Measurements from ENCODE around the gene C3.
"Not testable (repeated sequence)": the region's sequence is repeated elsewhere in the genome, so short reads cannot be mapped to it uniquely, and the experiment has no call there.

Gene C3

DNA sequence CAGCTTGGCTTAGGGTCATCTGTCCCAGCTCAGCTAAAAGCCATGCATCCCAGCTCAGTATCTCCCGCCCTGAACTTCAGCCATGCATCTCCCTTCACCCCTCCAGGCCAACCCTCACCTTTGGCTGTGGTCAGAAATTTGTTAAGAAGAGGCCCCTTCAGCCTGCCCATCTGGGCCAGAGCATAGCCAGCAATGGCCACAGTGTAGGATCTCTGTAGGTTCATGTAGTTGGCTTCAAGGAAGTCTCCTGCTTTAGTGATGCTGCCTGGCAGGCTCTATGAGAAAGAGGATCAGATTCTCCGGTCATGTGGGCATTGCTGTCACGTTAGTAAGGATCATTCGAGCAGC, 33.8 kb downstream of the C3 start:
- DNase-seq: no peak

DNA sequence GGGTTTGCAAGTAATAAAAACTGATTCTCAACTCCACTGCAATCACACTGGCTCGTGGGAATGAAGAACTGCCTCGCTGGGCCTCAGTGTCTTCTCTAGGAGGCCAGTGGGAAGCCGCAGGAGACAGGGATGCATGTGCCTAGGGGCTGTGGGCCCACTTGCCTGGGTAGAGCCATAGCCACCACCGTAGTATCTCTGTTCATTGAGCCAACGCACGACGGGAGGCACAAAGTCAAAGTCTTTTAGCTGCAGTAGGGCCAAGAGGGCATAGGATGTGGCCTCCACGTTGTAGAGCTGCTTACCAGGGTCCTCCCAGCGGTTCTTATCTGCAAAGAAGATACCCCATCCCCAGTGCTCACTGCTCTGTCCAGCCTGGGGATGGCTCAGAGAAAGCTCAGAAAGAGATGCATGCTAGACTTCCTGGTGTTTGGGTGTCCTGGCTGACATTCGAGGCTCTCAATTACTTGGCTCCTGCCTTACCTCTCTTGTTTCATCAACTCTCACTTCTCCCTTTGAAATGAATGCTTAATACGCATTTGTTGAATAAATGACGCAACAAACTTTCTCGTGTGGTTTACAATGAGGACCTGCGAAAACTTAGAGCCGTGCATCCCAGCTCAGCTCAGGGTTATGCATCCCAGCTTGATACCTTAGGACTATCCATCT, 34.4 kb downstream of the C3 start:
- DNase-seq: no peak

DNA sequence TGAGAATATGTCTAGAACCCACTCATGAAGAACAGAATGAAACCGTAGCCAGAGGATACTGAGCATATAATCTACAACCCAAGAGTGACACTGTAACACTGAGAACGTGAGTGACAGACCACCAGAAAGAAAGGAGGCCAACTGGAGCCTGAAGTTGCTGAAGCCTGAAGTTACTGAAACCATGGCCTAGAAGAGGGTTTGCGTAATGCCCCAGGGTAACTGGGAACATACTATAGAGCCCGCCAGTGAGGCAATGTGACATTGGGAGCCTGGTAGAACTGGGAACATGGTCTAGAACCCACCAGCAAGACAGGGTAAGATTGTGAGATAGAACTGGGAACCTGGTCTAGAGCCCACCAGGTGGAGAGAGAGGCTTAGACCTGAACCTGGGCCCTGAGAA, 35.0 kb downstream of the C3 start:
- no peak for DNase-seq

DNA sequence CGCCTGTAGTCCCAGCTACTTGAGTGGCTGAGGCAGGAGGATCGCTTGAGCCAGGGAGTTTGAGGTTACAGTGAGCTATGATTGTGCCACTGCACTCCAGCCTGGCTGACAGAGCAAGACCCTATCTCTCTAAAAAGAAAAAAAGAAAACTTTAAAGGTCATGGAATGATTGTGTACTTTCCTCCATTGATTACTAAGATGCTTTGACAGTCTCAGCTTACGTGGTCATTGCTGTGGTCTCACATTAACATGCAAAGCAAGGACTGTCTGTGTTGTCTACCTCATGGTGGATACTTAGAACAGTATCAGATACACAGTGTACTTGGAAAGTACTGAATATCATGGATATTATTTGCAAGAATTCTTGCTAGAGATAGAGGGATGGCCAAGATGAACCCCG, 36.5 kb downstream of the C3 start:
- DNase-seq: no peak

DNA sequence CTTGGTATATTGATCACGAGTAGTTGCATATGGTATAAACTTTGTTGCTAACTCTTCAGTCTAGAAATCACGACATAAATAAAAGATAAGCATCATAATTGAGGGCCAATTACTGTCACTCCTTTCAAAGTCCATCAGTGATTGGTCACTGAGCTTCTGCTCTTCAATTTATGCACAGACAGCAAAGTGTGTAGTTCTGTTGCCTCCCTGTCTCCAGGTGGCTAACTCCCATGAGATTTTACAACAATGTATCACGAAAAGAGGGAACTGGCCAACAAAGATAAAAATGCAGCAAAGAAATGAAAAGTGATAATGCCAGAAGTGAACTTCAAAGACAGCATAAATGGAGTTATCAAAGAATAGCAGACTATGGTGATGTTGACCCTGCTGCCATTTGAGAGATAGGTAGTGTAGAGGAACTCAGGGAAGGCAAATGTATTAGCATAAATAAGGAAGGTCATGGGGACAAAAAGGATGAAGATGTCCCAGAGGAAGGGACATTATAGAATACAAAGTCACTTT, 37.8 kb downstream of the C3 start:
- DNase-seq: no peak

DNA sequence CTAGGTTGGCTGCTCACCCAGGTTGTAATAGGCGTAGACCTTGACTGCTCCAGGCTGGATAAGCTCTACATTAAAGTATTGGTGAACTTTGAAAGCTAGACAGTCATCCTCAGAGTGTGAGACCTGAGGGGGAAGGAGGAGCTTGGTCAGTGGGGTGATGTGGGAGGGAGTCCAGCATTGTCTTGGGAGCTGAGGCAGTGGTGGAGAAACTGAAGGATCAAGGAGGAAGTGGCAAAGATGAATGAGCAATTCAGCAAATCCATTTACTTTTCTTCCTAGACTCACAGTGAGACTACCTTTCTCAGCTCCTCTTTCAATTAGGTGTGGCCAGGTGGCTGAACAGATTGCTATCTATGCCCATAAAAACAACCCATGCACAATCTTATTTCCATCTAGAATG, 40.3 kb downstream of the C3 start:
- DNase-seq: no peak

DNA sequence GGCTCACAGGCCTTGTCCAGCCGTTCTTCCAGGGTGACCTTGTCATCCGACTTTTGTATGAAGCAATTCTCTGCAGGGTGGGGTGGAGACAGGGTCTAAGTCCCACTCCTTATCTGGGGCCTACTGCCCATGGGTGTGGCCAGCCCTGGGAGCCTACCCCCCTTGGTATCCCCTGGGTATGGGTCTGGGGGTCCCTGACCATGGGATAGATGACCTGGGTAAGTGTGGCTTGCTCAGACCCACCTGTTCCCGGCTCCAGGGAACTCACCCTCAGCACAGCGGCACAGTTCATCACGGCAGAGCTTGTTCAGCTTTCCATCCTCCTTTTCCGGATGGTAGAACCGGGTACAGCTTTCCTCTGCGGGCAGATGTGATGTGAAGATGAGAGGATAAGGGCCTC, 41.3 kb downstream of the C3 start:
- no peak for DNase-seq

DNA sequence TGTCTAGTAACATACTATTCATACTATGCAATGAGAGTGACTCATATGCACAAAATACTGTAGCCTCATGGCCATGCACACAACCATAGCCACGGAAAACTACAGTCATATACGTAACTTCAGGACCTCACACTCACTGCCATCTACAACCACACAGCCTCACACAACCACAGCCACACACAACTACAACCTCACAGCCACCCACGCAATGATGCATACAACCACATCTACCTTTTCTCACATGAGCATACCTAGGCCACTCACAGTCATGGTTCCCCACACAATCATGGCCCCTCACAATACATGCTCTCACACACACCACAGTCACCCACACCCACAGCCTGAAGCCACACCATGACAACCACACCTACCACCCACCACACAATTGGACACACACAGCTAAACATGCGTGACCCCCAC, 41.8 kb downstream of the C3 start:
- no peak for DNase-seq

DNA sequence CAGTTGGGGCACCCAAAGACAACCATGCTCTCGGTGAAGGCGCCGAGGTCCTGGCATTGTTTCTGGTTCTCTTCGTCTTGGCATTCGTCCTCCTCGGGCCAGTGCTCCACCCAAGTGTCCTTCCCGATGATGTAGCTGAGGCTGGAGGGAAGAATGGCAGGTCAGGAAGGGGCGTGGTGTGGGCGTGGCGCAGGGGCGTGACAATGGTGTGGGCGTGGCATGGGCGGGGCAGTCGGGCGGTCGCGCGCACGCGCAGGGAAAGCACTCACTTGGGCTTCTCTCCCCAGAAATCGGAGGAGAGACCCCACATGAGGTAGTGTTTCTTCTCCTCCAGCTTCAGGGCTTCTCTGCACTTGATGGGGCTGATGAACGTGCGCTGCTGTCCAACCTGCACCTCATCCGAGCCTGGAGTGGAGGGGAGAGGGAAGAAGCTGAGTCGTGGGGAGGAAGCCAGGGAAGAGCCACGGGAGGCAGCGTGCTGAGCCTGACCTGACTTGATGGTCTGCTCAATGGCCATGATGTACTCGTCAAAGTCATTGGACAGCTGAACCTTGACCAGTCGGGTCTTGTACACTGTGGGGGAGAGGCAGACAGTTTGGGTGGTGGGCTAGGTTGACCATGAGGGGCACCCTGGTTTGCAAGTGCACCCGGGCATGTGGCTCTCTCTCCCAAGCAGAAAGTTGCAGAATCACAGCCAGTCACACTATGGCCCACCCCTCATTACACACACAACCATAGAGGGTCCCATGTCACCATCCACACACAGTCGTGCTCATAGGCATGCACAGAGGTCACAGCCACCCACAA, 42.4 kb downstream of the C3 start:
- DNase-seq: no peak

DNA sequence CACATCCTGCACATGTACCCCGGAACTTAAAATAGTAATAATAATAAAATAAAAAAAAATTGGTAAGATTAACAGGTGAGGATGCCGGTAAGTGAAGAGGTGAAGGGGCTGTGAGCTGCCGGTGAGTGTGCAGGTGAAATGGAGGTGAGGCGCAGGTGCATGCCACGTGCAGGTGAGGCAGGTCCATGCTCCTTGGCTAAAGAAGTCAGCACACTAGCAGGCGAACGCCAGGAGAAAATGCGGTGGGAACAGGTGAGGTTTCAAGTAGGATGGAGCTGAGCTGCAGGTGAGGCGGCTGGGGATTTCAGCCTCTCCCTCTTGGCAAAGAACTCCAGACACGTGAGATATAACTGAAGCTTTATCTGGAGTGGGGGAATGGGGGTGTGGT, 43.0 kb downstream of the C3 start:
- no peak for DNase-seq

DNA sequence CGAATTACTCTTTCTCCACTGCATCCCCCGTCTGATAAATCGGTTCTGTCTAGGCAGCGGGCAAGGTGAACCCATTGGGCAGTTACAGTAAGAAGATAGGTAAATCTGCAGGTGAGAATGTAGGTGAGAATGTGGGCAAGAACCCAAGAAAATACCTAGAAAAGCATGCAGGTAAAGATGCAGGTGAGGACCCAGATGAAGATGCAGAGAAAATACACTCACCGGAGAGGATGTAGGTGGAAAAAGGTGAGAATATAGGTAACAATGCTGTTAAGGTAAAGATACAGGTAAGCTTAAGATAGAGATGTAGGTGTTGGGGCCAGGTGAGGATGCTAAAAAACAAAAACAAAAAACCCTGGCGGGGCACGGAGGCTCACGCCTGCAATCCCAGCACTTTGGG, 44.2 kb downstream of the C3 start:
- DNase-seq: no peak

DNA sequence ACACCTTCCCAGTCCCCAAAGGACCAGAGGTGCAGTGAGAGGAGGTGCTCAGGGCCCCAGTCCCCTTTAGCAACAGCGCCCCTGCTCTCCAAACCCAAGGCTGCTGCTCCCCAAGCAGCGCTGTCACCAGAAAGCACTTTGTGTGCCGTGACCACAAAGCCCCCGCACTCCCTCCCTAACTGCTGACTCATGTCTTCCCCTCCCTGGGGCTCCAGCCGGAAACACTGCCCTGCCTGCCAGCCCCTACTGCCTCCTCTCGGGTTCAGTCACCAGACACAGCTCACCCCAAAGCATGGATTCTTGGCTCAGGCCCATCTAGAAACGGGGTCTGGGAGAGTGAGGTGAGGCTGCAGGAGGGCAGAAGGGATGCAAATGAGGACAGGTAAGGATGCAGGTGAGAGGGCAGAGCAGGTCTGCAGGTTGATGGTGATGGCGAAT, 45.6 kb downstream of the C3 start:
- DNase-seq: no peak

DNA sequence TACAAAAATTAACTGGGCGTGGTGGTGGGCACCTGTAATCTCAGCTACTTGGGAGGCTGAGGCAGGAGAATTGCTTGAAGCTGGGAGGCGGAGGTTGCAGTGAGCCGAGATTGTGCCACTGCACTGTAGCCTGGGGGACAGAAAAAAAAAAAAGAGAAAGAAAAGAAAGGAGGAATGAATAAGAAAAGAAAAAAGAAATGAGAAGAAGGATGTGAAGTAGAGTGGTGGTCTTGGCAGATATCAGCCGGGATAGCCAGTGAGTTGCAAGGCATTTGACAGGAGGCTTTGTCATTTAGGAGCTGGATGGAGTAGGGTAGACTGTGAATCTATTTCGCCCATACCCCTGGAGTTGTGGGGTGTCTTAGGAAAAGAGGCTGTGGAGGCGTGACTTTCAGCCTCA, 46.0 kb downstream of the C3 start:
- DNase-seq: not testable (repeated sequence)

DNA sequence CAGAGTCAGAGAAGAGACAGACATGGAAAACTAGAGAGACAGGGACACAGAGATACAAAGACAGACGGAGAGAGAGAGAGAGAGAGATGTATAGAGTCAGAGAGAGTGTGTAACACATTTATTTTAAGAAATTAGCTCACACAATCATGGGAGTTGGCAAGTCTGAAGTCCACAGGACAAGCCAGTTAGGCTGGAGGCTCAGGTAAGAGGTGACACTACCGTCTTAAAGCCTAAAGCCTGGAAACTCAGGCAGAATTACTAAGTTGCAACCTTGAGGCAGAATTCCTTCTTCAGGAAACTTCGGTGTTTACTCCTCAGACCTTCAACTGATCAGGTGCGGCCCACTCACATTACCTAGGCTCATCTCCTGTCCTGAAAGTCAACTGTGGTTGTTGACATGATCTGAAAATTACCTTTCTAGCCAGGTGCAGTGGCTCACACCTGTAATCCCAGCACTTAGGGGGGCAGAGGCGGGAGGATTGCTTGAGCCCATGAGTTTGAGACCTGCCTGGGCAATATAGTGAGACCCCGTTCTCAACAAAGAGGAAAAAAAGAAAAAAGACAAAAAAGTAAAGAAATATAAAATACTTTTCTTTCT, 47.7 kb downstream of the C3 start:
- DNase-seq: no peak

DNA sequence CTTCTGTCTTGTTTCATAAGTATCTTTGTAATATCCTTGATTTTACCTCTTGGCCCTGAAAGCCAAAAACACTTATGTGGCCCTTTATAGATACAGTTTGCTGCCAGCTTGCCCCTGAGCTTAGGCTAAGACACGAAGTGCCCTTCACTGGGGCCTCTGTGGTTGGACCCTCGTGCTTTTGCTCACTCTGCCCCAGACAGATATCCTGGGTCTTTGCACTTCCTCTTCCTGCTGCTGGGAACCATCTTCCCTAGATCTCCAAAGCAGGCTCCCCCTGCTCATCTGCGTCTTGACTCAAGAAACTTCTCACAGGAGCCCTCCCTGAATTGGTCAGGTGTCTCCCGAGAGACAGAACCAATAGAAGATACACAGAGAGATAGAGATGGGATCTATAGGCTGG, 48.5 kb downstream of the C3 start:
- DNase-seq: no peak

DNA sequence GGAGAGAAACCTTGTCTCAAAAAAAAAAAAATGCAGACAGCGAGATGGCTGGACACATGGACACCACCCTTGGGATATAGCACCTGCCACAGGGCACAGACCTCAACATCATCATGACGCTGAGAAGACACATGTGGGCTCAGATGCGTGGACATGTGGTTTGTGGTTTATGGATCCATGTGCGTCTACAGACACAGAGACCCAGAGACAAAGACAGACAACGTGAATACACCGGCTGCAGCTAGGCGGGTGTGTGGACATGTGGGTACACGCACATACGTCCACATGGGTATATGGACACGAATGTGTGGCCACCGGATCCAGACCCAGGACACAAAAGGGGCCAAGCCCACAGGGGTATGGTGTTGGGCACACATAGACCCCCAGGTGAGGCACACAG, 51.8 kb downstream of the C3 start:
- no peak for DNase-seq

DNA sequence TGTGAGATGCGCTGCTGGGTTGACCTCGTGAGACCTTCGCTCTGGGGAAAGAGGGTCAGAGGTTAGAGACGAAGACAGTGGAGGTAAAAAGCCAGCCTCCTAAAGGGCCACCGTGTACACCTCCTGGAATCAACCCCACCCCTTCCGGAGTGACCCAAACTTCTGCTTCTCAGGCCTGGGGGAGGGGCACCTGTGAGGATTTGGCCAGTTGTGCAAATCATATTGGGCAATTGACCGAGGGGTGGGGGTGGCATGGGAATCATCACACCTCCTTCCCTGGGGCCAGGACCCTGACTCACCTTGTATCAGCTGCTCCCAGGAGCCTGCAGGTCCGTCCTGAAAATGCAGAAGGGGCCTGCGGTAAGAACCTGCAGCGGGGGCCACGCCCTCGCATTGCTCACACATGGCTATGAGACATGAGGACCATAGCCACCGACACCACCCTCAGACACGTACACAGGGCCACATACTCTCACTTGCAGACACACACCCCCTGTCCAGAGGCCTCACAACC, 53.3 kb downstream of the C3 start:
- no peak for DNase-seq

DNA sequence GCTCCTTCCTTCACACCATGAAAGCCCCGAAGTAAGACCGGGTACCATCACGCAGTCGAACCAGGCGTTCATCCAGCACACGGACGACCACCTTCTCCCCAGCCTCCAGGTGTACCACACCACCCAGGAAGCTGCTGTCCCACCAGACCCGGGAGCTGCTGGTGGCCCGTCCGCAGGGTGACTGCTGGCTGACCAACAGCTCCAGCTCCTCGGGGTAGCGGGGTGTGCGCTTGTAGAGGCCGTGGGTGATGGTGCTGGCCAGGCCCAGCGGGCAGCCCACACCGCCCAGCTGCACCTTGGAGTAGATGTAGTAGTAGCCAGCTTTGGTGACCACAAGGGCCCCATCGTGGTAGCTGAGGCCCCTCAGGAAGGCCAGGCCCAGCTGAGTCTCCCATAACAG, 55.5 kb downstream of the C3 start:
- no peak for DNase-seq

DNA sequence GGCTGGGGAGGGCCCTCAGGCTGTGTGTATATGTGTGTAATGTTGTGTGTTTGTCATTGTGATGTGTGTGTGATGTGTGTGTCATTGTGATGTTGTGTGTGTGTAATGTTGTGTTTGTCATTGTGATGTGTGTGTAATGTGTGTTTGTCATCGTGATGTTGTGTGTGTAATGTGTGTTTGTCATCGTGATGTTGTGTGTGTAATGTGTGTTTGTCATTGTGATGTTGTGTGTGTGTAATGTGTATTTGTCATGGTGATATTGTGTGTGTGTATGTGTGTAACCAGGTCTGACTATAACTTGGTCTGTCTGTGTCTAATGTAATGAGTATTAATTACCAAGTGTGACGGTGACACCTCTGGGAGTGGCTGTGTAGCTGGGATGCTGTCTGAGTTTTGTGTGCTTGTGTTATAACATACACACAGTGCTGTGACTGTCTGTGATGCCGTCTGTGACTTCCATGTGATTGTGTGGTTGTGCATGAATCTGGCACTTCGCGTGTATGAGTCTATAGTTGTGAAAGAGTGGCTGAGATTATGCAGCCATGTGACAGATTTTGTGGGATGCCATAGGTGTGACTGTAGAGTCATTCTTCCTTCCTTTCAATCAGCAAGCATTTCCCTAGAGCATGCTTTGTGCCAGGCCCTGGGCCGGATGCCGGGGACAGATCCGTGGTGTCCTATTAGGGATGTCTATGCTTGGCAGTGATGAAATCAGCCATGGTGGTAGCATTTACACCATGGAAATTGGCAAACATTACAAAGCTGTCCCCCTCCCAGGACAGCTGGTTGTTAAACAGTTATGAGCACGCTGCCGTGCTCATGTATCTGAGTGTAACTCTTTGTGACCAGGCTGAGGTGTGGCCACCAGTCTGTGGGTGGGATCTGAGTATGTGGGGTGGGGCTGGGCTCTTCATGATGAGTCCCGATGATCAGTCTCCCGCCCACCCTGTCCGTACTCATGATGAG, 56.9 kb downstream of the C3 start:
- DNase-seq: no peak

DNA sequence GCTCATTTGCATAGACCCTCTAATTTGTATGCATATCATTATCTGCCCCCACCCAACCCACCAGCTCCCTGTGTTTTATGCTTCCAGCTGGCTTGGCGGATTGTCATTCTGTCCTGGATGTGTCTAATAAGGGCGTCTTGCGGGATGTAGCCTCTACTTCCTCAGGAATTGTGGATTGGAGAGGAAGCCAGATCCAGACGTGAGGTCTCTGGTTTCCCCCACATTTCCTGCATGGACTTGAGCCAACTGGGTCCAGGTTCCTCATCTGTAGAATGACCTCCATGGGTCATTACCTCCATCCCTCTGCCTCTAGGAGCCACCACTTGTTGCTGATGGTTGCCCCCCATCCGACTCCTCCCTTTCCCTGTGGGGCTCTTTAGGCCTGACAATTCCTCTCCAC, 57.7 kb downstream of the C3 start:
- no peak for DNase-seq

DNA sequence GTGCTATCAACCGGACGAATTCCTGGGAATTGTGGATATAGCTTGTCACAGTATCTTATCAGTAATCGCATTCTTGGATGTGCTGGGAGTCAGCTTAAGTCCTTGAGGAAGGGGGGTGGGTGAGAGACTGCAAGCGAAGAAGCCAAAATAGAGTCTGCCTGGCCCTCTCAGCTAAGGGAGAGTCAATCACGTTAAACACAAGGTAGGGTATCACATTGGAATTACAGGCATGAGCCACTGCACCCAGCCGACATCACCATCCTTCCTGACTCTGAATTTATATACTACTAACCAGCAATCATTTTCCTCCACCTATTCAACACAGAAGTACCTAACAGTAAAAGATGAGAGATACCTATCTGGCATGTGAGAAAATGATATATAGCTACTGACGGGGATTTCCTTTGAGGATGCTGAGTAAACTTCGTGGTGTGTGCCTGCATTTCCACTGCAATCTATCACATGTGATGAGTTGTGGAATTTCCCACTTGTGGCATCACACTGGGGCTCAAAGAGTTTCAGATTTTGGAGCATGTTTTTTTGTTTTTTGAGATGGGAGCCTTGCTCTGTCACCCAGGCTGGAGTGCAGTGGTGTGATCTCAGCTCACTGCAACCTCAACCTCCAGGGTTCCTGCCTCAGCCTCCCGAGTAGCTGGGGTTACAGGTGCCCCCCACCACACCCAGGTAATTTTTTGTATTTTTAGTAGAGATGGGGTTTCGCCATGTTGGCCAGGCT, 58.8 kb downstream of the C3 start:
- not testable (repeated sequence) for DNase-seq

DNA sequence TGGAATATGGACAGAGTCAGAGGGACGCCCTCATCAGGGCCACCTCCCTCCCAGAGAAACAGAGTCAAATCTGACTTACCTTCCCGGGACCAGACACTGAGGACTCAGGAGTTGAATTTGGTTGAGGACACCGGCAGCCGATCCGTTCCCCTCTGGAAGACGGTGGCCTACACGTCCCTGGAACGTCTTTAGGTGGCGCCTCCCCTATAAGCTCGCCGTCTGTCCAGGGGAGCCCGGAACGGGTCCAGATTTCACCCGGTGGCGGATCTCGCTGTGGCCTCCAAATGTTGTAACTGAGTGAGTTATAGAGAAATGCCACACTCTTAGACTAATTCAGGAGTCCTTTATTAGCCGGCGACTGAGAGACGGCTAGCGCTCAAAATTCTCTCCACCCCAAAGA, 59.5 kb downstream of the C3 start:
- no peak for DNase-seq

Measured in cerebellar nuclear complex (tissue), 1 donor.